ENCODE data around the gene COMT. TPM values are rescaled to one million over a fixed set of nuclear protein-coding genes. Genes with fewer than 3 reads are reported as not detected.

The COMT gene
- total and polyA plus RNA-seq, 9 of the 15 experiments (the other 6 are each of a cell fraction or from before 2014, with no cell fraction given), result 12.5 to 351 (median 155) TPM

GRCh38 chr22:19988965-19989724 lies 47.6 kb downstream of the COMT start (continued):
- TF ChIP-seq DMBX1 (CRISPR knock-in tag; IDR thresholded peaks at IDR 0.05; ENCODE audit: borderline replicate concordance) (0 out of 2 replicates have a peak, but pooled peaks have one; percentile 49), HNRNPLL (IDR thresholded peaks at IDR 0.05; ENCODE audit: low read depth, low read length, poor library complexity, severe bottlenecking) (no peak), DDX20 (tag; IDR thresholded peaks at IDR 0.05; ENCODE audit: low read depth) (no peak), RB1 (IDR thresholded peaks at IDR 0.05; ENCODE audit: low read depth) (peak; percentile 21; the same call in 1 of the 2 replicates), SREBF1 (IDR thresholded peaks at IDR 0.05; ENCODE audit: borderline replicate concordance, low read depth, low read length) (peak; percentile 20; the same call in 1 of the 2 replicates), TARDBP (IDR thresholded peaks at IDR 0.05) (no peak), STAT6 (CRISPR knock-in tag; IDR thresholded peaks at IDR 0.05) (no peak), PKNOX1 (IDR thresholded peaks at IDR 0.05) (no peak; the same call in 1 of the 2 replicates), ILF3 (IDR thresholded peaks at IDR 0.05; ENCODE audit: borderline replicate concordance) (no peak), ERF (CRISPR knock-in tag; IDR thresholded peaks at IDR 0.05) (no peak), CREB3L1 (IDR thresholded peaks at IDR 0.05; ENCODE audit: borderline replicate concordance, low read depth) (no peak), SP2 (IDR thresholded peaks at IDR 0.05; ENCODE audit: extremely low read depth, low read depth, low read length, poor library complexity, severe bottlenecking) (no peak), TAL1 (IDR thresholded peaks at IDR 0.05) (no peak; the same call in 1 of the 2 replicates), RBM15 (IDR thresholded peaks at IDR 0.05; ENCODE audit: insufficient read depth, low read length) (no peak), HDGF (IDR thresholded peaks at IDR 0.05) (peak; percentile 75; the same call in 1 of the 2 replicates), ARID3A (IDR thresholded peaks at IDR 0.05; ENCODE audit: borderline replicate concordance, low read depth, low read length) (no peak; the same call in 1 of the 2 replicates), KLF1 (tag; IDR thresholded peaks at IDR 0.05) (0 out of 2 replicates have a peak, but pooled peaks have one; percentile 14), ZFP30 (CRISPR knock-in tag; IDR thresholded peaks at IDR 0.05; ENCODE audit: borderline replicate concordance) (no peak), PURB (CRISPR knock-in tag; IDR thresholded peaks at IDR 0.05; ENCODE audit: low read depth) (no peak), MAX (CRISPR knock-in tag; IDR thresholded peaks at IDR 0.05) (no peak)
